GM21515 (cell line): ENCODE results near the gene PLEKHG4.

Experiments used
- ATAC-seq: cut with Tn5 transposase; IDR thresholded peaks from one replicate; pipeline ENCODE4 v1.9.1; 2021; ENCODE audit not compliant: unreplicated experiment

The PLEKHG4 gene

DNA sequence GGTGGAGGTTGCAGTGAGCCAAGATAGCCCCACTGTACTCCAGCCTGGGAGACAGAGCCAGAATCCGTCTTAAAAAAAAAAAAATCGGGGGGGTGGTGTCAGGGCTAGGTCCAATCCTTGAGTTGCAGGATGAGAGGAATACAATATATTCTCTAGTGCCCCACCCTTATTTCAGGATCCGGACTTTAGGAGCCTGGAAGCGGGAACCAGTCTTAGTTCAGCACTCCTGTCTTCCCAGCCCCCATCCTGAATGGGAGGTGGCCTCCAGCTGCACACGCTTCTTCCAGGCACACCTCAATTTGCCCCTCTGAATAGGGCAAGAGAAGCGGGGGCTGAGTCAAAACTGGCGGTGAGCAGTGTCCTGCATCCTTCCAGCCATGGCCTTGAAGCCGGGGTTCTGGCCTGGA, 33.7 kb upstream of the PLEKHG4 start:
- ATAC-seq: no peak

DNA sequence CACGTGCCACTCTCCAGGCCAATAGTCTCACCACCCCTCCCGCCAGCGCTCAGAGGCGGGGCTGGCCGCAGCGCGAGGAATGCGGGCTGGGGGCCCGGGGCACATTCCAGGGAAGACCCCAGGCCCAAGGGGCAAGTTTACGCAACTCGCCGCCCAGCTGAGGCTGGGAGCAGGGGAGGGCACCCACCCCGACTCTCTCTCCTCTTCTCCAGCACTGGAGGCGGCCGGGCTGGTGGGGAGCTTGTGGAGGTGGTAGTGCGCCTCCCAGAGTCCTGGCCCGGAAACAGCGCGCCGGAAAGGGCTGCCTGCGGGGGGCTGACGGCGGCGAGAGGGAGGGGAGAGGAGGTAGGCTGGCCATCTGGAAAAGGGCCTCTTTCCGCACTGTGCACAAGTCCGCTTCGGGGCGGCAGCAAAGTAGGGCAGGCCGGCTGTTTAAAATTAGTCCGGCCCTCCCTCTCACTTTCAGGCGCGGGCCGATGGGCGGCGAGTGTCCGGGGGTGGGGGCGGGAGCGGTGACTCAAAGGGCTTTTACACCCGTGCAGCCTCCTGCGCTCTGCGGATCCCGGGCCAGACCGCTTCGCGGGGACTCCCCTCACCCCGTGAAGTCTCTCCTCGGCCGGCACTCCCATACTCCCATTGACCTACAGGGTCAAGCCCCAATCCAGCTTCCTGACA, 33.1 kb upstream of the PLEKHG4 start:
- peak; percentile 29 for ATAC-seq

DNA sequence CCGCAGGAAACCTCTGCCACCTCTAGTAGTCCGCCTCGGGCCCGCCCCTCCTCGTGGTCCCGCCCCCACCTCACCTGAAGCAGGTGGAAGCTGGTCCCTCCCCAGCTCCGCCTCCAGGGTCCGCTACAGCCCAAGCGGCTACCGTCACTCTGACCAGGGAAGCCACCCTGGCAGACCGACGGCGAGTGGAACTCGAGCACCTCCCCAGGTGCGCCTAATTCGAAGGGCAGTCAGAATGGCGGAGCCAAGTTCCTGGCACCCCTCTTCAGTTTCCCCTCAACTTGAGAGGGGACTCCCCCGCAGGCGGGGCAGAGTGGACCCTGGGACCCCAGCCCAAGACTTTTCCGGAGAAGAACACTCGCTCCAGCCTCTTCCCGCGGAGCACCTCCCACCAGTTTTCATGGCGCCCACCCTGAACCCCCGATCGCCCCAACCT, 32.6 kb upstream of the PLEKHG4 start:
- peak; percentile 8 for ATAC-seq

- peak; percentile 49 for ATAC-seq
Observed at GRCh38 chr16:67247192-67248072, 31.9 kb upstream of the PLEKHG4 start, which contains the start of gene FHOD1. Gene FHOD1 (minus strand): TSS chr16:67247481. CDS start chr16:67247410, 71 bp downstream.

GRCh38 chr16:67248073-67248400, 31.3 kb upstream of the PLEKHG4 start:
- ATAC-seq: no peak

DNA sequence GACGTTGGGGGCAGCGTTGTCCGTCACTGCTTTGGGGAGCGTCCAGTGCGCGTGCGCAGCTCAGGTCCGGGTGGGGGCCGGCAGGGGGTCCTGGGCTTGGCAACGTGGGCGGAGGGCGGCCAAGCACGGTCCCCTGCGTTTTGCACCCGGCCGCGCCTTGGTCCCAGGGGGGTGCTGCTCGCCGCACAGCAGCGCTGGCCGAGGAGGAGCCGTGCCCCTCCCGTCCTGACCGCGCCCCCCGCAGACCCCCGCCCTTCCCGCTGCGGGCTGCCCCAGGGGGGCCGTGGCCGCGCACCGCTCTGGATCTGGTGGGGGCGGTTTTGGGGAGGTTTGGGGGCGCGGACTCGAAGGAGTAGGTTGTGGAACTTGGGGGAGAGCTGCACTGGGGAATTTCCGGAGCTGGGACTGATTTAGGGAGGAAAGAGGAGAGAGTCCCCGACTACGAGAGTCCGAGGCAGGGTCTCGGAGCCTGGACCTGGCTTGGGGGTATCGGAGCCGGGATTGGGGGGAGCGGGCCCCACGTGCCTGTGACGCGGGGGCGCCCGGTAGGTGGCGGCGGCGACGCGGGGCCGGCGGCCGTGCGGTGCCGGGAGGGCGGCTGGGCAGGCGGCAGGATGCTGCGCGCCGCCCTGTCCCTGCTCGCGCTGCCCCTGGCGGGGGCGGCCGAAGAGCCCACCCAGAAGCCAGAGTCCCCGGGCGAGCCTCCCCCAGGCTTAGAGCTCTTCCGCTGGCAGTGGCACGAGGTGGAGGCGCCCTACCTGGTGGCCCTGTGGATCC, 30.7 kb upstream of the PLEKHG4 start, which contains the start of gene SLC9A5:
Gene SLC9A5, plus strand, starts transcription at position 579 of the 777 bp plus-strand sequence. Its CDS starts 36 bp downstream, at position 615.
- ATAC-seq: no peak

GRCh38 chr16:67249178-67250044, 29.9 kb upstream of the PLEKHG4 start:
- ATAC-seq: no peak

DNA sequence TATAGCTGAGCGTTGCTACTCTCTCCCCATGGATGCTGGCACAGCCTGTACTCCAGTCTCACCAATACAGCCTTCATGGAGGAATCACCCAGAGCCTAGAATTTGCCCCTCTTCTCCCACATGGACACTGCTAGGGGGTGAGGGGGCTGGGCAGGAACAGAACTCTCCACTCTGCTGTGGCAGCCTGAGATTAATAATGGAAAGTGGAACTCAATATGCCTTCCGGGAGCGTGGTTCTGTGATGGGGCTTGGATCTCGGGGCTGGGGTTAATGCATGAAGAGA, 29.3 kb upstream of the PLEKHG4 start:
- no peak for ATAC-seq

DNA sequence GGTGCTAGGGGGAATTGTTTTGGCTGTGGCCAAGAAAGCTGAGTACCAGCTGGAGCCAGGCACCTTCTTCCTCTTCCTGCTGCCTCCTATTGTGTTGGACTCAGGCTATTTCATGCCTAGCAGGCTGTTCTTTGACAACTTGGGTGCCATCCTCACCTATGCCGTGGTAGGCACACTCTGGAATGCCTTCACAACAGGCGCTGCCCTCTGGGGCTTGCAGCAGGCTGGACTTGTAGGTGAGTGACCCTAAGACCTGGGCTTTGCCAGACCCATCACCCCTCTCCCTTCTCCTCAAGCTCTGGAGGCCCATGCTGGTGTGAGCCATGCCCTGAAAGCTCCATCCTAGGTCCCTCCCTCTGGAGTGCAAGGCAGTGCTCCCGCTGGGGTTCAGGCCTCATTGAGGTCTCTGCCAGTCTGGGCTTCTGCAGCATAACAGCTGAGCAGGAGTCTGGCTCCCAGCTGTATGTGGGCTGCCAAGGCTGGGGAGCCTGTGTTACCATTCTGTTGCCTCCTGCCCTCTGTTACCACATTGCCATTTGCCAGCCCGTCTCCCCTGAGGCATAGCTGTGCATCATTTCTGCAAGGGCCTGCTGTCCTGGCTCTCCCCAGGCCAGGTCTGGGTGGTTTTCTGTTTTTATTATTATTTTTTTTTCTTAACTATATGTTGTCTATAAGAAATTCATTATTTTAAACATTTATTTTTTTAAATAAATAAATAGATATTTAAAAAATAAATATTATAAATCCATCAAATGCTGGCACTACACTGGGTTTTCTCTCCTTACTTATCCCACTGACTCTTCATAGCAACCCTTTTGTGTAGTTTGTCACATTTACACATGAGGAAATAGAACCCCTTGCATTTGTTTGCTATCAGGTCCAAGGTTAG, 26.5 kb upstream of the PLEKHG4 start:
- no peak for ATAC-seq

DNA sequence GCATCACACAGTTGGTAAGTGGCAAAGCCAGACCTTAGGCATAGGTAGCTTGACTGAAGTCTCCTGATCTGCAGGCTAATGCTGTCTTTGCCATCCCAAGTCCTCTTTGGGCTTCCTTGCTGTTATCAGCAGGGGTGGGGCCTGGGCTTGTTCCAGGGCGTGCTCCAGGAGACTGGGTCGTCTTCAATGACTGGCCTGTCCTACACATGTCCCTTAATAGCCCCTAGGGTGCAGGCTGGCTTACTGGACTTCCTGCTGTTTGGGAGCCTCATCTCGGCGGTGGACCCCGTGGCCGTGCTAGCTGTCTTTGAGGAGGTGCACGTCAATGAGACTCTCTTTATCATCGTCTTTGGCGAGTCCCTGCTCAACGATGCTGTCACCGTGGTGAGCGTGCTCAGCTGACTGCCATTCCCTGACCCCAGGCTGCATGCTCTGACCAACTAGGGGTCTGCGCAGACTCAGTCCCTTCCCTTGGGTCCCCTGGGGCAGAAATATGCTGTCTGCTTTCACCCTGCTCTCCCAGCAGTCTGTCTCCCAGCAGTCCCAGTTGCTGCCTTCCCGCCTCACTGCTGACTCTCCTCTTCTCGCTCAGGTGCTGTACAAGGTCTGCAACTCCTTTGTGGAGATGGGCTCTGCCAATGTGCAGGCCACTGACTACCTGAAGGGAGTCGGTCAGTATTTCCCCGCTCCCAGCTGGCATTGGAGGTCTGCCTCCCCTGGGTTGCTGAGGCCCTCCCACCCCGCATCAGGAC, 24.4 kb upstream of the PLEKHG4 start:
- ATAC-seq: no peak

DNA sequence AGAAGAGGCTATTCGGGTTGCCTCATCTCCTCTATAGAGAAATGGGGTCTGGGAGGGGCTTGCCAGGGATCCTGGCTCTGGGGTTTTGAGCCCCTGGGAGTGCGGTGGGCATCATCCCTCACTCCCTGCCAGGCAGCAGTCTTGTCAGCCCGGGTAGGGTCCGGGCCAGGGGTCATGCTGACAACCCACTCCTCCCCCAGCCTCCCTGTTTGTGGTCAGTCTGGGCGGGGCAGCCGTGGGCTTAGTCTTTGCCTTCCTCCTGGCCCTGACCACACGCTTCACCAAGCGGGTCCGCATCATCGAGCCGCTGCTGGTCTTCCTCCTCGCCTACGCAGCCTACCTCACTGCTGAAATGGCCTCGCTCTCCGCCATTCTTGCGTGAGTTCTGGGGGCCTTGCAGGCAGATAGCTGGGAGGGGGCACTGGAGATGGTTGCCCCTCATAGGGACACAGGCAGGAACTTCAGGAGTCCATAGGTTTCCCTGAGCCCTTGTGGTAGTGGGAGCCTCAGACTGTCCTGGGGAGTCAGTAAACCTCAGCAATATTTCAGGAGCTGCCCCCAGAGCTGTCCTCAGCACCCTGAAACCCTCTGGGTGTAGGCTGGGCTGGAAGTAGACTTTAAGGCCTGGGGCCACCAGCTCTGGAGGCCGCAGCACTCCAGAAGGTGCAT, 23.6 kb upstream of the PLEKHG4 start:
- no peak for ATAC-seq

- no peak for ATAC-seq
Observed at GRCh38 chr16:67256701-67257230, 22.6 kb upstream of the PLEKHG4 start.

GRCh38 chr16:67257486-67258160, 21.7 kb upstream of the PLEKHG4 start:
- no peak for ATAC-seq

DNA sequence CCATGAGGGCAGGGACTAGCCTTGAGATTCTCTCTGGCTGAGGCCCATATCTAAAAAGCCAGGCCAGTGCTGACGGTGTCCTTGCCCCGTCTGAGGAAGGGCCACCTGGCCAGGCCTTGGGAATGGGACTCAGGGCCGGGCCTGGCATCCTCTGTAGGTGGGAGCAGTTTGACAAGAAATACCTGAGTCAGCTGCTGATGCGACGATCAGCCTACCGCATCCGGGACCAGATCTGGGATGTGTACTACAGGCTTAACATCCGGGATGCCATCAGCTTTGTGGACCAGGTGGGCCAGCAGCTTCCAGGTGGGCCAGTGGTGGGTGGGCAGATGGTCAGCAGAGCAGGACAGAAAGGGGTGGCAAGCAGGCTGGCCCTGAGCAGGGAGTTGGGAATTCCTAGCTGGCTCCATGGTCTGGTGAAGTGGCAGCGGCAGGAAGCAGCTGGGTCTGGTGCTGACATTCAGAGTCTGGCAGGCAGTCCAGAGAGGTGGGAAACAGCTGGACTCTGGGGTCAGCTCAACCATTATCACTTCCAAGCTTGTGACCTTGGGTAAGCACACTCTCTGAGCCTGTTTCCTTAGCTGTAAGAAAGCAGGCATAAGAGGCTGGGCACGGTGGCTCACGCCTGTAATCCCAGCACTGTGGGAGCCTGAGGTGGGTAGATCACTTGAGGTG, 21.0 kb upstream of the PLEKHG4 start:
- ATAC-seq: no peak

GRCh38 chr16:67259705-67260104, 19.6 kb upstream of the PLEKHG4 start:
- ATAC-seq: no peak

DNA sequence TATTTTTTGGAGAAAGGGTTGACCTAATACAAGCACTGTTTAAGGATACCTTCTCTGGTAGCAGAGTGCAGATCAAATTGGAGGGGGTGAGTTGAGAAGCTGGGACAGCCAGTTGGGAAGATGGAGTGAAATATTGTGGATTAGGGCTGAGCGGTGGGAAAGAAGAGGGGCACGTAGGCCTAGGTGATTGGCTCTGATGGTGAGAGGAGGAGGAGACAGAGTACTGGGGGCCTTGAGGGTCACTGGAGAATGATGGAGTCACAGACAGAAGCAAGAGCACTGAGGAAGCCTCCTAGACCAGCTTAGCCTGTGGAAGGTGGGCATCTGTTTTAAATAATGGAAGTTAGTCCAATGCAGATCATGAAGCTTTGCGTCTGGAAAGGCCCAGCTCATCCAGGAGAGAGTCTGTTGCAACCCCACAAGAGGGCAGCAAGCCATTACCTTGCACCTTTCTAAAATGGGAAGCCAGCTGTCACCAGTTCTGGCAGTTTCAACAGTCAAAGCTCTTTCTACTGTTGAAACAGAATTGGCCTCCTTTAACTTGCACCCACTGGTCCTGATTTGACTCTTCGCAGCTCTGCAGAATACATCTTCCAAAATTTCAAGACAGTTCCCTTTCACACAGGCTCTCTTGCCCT, 18.8 kb upstream of the PLEKHG4 start:
- ATAC-seq: no peak

DNA sequence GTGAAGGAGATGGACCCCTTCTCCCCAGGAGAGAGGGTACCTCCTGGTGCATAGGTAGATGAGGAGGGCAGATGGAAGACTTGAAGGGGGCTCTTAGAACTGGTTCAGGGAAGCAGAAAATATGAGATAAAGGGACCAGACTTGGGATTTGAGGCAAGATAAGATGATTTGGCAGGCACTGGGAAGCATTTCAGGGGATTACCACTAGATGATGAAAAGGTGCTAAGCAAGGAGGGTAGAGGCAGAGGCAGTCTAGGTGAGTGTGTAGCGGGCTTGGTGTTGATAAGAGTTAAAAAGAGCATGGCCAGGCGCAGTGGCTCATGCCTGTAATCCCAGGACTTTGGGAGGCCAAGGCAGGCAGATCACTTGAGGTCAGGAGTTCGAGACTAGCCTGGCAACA, 16.1 kb upstream of the PLEKHG4 start:
- ATAC-seq: no peak
